HCT116 (cell line): Measurements from ENCODE around the gene PERCC1.

ENCODE experiments used
- POLR2A ChIP-seq: IDR thresholded peaks from 2 replicates; pipeline ENCODE4 v1.7.0; 2011; ENCODE audit warnings: borderline replicate concordance; ENCODE audit not compliant: insufficient read depth, insufficient read length; ENCODE audit errors: extremely low read depth
- TCF7L2 ChIP-seq: IDR thresholded peaks from 2 replicates; pipeline ENCODE4 v1.7.0; 2011; ENCODE audit warnings: borderline replicate concordance, inconsistent platforms; ENCODE audit not compliant: insufficient read depth, insufficient read length; ENCODE audit errors: extremely low read depth
- TF ChIP-seq, protein P1 (sequence below), 3 experiments: fragments of 200-600 bp in 1 of 3; sonication (generic) in 1 of 3; IDR thresholded peaks in 2 of 3; conservative IDR thresholded peaks in 1 of 3; 2 replicates each; pipeline ENCODE4 v1.5.1; 2012 to 2017; ENCODE audit warnings: low read depth in 2 of 3, low read length in 2 of 3, antibody characterized with exemption in 1 of 3, borderline replicate concordance in 1 of 3, control low read depth in 1 of 3, mild to moderate bottlenecking in 1 of 3, mixed read lengths in 1 of 3, mixed run types in 1 of 3, moderate library complexity in 1 of 3; ENCODE audit not compliant: insufficient read depth in 1 of 3

DNA sequence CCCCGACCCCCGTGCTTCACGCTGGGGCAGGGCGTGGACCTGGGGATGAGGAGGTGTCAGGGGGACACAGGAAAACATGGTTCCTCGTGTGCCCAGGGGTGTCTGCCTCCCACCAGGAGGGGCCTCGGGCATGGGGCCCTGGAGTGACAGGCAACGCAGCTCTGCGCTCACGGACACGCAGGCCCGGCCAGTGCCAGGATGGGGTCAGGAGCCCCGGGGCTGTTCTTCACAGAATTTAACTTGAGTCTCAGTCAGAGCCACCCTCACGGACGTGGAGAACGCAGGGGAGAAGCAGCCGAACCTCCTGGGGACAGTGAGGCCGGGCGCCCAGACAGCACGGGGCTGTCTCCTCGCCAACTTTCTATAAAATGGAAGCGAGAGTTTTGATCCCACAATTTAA is 33.1 kb upstream of the PERCC1 start:
- TF ChIP-seq POLR2A (no peak), TCF7L2 (no peak)
- TF ChIP-seq, protein P1, sequence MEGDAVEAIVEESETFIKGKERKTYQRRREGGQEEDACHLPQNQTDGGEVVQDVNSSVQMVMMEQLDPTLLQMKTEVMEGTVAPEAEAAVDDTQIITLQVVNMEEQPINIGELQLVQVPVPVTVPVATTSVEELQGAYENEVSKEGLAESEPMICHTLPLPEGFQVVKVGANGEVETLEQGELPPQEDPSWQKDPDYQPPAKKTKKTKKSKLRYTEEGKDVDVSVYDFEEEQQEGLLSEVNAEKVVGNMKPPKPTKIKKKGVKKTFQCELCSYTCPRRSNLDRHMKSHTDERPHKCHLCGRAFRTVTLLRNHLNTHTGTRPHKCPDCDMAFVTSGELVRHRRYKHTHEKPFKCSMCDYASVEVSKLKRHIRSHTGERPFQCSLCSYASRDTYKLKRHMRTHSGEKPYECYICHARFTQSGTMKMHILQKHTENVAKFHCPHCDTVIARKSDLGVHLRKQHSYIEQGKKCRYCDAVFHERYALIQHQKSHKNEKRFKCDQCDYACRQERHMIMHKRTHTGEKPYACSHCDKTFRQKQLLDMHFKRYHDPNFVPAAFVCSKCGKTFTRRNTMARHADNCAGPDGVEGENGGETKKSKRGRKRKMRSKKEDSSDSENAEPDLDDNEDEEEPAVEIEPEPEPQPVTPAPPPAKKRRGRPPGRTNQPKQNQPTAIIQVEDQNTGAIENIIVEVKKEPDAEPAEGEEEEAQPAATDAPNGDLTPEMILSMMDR (IDR thresholded peaks at IDR 0.05 in 2 of 3, conservative IDR thresholded peaks at IDR 0.05 in 1 of 3; ENCODE audit: borderline replicate concordance in 1 of 3, insufficient read depth in 1 of 3, low read depth in 2 of 3, low read length in 2 of 3): no peak
